NAMALWA (cell line): ENCODE results near the gene CATSPERZ.
"Not testable (repeated sequence)": the region's sequence is repeated elsewhere in the genome, so short reads cannot be mapped to it uniquely, and the experiment has no call there.

Experiments used
- DNase-seq: peaks from one replicate; pipeline ENCODE4 v3.0.0-alpha.2; 2015; ENCODE audit warnings: low spot score

The CATSPERZ gene

DNA sequence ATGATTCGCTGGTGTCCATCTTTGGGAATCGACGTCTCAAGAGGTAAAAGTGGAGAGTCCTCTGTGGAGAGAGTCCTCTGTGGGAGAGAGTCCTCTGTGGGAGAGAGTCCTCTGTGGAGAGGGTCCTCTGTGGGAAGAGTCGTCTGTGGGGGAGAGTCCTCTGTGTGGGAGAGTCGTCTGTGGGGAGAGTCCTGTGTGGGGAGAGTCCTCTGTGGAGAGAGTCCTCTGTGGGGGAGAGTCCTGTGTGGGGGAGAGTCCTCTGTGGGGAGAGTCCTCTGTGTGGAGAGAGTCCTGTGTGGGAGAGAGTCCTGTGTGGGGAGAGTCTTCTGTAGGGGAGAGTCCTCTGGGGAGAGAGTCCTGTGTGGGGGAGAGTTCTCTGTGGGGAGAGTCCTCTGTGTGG, 20.9 kb downstream of the CATSPERZ start:
- DNase-seq: no peak

DNA sequence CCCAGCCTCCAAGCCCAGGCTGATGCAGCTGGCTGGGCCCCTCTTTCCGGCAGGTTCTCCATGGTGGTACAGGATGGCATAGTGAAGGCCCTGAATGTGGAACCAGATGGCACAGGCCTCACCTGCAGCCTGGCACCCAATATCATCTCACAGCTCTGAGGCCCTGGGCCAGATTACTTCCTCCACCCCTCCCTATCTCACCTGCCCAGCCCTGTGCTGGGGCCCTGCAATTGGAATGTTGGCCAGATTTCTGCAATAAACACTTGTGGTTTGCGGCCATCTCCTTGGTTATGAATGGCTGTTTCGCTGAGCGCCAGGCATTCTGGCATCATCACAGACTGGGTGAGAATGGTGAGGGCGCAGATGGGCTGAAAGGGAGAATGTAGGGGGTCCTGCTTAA, 21.4 kb downstream of the CATSPERZ start:
- no peak for DNase-seq

DNA sequence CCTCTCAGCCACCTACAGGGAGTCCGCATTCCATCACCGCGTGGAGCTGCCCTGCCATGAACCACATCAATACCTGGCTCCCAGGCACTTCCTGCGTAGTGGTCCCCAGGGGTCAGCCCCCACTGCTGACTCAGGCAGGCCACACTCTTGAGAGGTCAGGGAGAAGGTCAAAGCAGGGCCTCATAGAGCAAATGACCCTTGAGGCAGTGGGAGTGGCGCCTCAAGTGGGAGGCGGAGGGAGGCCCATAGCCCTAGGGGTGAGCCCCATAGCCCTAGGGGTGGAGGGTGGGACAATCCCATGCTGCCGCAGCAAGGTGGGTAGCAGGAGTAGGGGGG, 22.7 kb downstream of the CATSPERZ start:
- no peak for DNase-seq

DNA sequence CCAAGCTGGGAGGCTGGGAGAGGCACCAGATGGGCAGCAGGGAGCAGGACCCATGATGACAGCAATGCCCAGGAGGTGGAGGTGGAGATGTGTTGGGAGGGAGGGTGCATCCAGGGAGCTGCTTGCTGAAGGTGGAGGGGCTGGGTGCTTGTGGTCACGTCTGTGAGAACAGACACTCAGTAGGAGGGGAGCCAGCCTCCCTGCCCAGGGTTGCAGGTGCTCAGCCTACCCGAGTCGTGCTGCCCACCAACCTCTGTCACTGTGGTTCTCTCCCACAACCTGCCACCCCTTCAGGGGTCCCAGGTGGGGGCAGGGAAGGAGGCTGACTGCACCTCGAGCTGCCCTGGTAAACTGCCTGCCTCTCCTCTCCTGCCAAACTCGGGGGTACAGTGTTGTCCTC, 23.2 kb downstream of the CATSPERZ start:
- no peak for DNase-seq

DNA sequence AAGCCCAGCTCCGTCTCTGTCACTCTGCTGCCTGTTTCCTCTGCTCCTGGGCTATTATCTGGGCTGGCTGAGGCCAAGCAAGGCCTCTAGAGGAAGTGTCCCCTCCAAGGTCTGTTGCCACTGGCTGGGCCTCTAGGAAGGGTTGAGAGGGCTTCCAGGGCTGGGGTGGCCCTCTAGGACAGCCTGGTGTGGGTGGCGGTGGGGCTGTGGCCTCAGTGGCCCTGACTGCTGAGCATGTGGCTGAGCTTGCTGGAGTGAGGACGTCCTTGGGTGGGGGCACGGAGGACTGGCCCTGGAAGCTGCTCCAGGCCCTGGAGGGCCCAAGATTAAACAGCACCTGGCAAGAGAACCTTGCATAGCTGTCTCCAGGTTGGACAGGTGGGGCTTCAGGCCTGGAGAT, 23.8 kb downstream of the CATSPERZ start:
- not testable (repeated sequence) for DNase-seq

DNA sequence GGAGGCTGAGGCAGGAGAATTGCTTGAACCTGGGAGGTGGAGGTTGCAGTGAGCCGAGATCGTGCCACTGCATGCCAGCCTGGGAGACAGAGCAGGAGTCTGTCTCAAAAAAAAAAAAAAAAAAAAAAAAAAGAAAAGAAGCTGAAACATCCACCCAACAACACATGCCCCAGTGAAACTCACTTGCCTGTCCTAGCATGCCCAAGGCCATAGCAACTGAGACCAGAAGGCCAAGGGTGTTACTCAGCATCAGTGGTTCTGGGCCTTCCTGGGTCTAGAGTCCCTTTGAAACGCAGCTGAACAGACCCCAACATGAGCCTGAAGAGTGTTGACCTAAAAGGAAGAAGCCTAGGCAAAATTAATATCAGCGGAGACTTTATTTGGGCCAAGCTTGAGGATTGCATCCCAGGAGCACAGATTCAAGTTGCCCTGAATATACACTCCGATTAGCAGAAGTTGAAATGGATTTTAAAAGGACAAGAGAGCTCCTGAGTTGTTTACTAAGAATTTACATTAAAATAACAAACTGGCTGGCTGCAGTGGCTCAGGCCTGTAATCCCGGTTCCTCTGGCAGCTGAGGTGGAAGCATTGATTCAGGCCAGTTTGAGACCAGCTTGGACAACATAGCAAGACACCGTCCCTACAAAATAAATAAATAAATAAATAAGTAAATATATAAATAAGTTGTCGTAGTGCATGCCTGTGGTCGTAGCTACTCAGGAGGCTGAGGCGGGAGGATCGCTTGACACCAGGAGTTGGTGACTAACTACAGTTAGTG, 24.7 kb downstream of the CATSPERZ start:
- DNase-seq: no peak

DNA sequence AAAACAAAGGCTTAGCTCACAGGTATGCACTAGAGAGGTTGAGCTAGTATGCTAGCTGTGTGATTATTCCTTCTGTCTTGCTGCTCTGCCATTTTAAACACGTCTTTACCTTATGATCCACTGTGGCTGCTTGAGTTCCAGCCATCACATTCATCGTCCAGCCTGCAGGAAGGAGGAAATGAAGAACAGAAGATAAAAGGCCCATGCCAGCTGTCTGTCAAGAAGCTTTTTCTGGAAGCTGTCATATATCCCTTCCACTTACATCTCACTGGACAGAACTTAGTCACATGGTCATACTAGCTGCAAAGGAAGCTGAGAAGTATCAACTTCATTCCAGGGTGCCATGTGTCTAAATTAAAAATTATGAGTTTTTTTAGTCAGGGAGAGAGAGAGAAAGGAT, 27.2 kb downstream of the CATSPERZ start:
- no peak for DNase-seq

DNA sequence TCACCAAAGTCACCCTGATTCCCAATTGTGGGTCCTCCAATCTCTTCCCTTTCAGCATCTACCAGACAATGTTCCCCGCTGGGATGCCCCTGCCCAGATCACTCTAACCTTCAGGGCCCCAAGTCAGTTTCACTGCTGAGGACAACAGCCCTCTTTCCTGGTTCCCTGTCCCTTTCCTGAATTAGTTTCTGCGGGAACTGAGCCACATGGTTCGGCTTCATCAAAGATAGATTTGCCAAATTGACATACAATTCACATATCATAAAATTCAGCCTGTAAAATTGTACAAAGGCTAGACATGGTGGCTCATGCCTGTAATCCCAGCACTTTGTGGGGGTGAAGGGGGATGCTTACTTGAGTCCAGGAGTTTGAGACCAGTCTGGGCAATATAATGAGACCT, 27.8 kb downstream of the CATSPERZ start:
- DNase-seq: no peak

DNA sequence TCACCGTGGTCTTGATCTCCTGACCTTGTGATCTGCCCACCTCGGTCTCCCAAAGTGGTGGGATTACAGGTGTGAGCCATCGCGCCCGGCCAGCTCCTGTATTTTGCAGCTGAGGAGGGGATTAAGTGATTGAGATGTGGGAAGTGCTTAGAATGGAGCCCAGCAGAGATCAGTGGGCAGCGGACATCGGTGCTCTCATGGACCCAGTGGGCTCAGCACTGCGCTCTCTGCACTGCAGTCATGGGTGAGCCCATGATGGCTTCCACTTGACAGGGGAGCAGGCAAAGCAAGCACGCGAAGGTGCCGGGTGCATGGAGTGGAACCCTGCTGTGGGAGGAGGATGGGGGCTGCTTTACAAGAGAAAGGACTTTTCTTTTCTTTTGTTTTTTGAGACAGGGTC, 30.7 kb downstream of the CATSPERZ start:
- DNase-seq: no peak

DNA sequence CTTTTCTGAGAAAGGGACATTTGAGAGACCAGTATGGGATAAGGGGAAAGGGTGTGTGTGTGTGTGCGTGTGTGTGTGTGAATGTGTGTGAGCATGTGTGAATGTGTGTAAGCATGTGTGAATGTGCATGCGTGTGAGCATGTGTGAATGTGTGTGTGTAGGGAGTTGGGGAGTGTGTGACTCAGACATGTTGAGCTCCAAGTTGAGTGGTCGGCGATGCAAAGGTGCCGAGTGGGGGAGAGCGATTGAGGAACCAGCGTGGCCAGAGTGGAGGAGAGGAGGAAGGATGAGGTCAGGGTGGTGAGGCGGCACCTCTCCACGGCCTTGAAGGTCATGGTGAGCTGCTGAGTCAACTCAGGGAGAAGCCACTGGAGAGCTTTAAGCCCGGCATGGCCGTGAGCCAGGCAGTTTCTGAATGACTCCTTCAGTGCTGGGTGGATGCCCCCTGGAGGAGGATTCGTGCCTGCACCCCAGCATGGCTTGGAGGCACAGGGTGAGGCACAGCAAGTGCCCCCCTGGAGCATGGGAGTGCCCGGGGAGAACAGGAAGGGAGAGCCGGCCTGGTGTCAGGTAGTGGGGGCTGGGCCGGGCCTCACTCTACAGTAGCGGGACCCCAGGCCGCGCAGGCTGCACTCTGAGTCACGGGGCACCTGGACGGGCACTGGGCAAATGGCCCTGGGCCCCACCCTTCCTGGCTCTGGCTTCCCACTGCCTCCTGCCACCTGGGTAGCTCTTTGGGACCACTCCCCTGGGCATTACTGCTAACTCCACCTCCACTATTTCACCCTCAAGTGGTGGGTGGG, 31.6 kb downstream of the CATSPERZ start:
- DNase-seq: peak; percentile 80

DNA sequence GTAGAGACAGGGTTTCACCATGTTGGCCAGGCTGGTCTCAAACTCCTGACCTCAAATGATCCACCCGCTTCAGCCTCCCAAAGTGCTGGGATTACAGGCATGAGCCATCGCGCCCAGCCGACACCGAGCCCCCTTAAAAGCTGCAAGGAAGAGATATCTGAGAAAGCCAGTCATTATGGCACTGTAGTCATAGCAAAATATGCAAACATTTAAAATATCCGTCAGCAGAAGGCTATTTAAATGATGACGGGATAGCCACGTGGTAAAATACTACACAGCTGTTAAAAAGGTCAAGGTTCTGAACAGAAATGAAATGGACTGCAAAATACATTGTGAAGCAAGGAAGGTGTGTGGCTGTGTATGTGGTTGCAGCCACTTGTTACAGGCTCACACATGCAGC, 33.4 kb downstream of the CATSPERZ start:
- no peak for DNase-seq

DNA sequence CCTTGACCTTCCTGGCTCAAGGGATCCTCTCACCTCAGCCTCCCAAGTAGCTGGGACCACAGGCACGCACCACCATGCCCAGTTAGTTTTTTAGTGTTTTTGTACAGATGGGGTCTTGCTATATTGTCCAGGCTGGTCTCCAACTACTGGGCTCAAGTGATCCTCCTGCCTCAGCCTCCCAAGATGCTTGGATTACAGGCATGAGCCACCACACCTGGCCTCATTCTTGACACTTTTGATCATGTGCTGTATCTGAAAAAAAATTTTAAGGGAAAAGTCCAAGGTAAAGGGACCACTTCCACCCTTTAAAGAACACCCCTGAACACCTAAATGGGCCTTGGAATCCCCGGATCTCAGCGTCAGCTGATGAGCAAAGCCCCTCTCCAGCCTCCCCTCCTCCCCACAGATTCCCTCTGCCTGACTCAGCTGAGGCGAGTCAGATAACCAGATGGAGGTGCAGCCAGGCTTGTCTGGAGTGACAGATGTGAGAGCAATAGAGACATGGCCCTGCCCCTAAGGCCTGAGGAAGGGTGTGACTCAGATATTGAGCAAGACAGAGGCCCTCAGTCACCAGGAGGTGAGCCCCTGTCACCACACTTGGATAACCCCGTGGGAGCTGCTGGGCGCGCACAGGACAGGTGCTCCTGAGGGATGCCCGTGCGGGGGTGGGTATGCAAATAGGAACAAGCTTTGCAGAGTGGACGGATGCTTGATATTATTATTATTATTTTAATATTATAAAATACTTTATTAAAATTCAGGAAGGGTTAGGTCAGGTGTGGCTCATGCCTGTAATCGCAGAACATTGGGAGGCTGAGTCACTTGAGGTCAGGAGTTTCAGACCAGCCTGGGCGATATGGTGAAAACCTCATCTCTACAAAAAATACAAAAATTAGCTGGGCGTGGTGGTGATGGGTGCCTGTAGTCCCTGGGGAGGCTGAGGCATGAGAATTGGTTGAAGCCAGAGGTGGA, 34.9 kb downstream of the CATSPERZ start:
- peak; percentile 96 for DNase-seq

DNA sequence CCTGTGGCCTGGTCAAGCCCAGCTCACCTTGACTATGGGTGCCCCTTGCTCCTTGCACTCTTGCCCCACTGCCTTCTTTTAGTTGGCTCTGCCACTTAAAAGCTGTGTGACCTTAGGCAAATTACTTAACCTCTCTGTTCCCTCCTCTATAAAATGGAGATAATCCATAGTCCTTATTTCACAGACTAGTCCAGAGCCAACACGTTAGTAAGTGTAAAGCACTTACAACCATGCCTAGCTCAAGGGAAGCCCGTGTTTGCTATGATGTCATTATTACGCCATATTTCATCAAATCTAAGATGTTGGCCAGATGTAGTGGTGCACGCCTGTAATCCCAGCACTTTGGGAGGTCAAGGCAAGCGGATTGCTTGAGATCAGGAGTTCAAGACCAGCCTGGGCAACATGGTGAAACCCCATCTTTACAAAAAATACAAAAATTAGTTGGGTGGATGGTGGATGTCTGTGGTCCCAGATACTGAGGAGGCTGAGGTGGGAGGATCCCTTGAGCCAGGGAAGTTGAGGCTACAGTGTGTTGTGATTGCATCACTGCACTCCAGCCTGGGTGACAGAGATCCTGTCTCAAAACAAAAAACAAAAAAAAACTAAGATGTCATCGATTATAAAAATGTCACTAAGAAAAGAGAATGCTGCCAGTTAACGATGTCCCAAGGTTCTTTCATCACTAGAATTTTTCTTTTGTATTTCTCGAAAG, 37.5 kb downstream of the CATSPERZ start:
- no peak for DNase-seq

DNA sequence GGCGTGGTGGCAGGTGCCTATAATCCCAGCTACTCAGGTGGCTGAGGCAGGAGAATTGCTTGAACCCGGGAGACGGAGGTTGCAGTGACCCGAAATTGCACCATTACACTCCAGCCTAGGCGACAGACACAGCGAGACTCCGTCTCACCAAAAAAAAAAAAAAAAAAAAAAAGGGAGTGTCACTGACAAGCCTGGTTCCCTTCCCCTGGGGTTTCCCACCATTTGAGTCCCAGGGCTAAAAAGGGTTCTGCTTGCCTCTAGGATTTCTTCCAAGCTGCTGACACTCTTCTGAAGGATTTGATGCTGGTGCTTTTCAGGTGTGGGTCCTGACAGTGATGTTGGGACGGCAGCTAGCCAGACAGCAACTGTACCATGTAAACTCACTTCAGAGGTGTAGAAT, 38.6 kb downstream of the CATSPERZ start:
- DNase-seq: no peak

DNA sequence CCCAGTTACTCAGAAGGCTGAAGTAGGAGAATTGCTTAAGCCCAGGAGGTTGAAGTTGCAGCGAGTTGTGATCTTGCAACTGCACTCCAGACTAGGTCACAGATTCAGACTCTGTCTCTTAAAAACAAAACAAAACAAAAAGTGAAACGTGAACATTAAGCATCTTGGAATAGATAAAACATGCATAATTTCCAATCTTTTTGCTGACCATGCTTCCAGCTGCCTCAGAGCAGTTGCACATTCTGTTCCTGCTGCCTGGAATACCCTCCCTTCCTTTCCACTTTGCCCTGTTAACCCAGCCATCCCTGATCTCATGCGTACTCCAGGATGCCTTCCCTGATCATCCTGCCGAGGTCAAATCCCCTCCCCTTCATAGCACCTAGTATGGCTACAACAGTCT, 39.1 kb downstream of the CATSPERZ start:
- no peak for DNase-seq

DNA sequence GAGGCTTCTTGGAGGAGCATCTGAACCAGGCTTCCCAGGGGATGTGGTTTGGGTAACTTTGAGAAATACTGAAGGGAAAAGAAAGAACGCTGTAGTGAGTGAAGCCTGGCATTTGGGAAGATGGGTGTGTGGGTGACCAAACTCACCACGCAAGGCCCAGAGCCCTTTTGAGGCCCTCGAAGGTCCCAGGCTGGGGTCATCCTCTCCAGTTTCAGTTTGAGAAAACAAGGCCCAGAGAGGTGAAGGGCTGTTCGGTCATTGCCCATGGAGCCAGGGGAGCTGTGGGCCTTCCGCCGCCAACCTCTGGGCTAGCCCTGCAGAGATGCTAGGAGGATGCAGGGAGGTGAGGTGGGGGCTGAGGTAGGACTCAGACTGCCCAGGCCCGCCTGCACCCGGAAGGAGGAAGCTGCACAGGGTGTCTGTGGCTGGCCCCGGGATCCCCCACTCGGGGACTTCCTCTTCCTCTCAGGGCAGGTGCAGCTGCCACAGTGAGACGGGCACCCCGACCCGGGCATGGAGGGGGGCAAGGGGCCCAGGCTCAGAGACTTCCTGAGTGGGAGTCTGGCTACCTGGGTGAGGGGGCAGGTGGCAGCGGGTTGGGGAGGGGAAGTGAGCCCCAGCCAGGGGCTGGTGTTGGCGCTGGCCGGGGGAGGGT, 39.7 kb downstream of the CATSPERZ start, which contains the start of gene CCDC88B:
Gene CCDC88B, plus strand, starts transcription at position 451 of the 655 bp plus-strand sequence. Its CDS starts 63 bp downstream, at position 514.
- peak; percentile 90 for DNase-seq

DNA sequence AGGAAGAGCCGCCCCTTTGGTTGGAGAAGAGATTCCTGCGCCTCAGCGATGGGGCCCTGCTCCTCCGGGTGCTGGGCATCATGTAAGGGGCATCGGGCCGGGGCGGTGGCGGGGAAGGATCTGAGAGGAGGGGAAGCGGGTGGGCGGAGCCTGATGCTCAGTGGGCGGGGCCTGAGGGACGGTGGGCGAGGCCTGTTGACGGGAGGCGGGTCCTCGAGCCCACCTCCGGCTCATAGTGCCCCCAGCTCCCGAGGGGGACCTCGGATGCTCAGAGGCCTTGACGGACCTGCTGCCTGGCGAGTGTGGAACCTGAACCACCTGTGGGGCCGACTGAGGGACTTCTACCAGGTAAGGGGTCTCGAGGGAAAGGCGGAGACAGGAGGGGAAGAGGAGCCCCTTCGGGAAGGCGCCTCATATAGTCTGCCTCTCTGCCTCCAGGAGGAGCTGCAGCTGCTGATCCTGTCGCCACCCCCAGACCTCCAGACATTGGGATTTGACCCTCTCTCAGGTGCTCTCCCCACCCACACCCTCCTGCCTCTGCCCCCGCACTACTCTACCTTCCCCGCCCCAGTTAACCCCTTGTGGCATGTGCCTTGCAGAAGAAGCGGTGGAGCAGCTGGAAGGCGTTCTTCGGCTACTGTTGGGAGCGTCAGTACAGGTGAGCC, 40.6 kb downstream of the CATSPERZ start:
- peak; percentile 77 for DNase-seq

DNA sequence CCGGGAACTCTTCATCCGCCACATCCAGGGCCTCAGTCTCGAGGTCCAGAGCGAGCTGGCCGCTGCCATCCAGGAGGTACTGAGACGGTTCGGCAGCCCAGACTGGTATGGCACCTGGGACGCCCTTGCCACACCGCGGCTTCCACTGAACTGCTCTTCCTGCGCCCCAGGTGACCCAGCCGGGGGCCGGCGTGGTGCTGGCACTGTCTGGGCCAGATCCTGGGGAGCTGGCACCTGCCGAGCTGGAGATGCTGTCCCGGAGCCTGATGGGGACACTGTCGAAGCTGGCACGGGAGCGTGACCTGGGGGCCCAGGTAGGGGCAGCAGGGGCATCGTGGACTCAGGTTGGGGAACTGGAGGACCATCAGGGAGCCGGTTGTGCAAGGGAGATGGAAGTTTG, 41.3 kb downstream of the CATSPERZ start:
- no peak for DNase-seq

DNA sequence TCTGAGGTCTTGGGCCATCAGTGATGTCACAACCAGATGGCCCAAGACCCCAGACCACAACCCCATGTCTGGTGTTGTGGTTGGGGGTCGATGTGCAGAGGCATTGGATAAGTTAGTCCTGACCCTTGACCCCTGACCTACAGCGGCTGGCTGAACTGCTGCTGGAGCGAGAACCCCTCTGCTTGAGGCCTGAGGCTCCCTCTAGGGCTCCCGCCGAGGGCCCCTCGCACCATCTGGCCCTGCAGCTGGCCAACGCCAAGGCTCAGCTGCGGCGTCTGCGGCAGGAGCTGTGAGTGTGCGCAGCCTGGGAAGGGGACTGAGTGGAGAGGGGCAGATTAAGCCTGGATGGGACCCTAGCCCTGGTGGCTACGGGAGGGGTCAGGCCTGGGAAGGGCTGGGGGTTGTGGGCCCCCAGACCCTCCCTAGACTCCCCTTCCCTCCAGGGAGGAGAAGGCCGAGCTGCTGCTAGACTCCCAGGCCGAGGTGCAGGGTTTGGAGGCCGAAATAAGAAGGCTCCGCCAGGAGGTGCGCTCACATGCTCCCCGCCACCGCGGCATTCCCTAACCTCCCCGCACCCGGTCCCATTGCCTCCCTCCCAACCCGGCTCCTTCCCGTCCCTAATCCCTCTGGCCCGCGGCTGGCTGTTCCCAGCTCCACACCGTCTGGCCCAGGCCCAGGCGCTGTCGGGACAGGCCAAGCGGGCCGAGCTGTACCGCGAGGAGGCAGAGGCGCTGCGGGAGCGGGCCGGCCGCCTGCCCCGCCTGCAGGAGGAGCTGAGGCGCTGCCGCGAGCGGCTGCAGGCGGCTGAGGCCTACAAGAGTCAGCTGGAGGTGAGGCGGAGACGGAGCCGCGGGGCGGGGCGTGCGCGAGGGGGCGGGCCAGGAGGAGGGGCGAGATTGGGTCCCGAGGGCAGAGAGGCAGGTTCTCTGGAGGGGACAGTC, 42.0 kb downstream of the CATSPERZ start:
- DNase-seq: peak; percentile 93
